Lung (tissue), 12 donors: ENCODE measurements around the gene UBE2B. TPM values are rescaled to one million over a fixed set of nuclear protein-coding genes. Genes with fewer than 3 reads are reported as not detected.
"Not testable (repeated sequence)": the region's sequence is repeated elsewhere in the genome, so short reads cannot be mapped to it uniquely, and the experiment has no call there.

Experiments used
- ATAC-seq: fragments of 200-7000 bp; cut with Tn5 transposase; one replicate; pipeline ENCODE4 v1.9.1; 2020; ENCODE audit warnings: moderate number of reproducible peaks; ENCODE audit not compliant: insufficient read depth, low FRiP score
- DNase-seq, 3 donors: peaks; one replicate each; pipeline ENCODE4 v3.0.0-alpha.2; 2013 to 2017
- H3K27ac ChIP-seq, 2 donors: one replicate each; pipeline ENCODE4 v1.5.1; 2013; ENCODE audit warnings: mild to moderate bottlenecking in 2 of 2, moderate library complexity in 2 of 2, control low read depth in 1 of 2, inconsistent platforms in 1 of 2, low read depth in 1 of 2, low read length in 1 of 2
- H3K27me3 ChIP-seq, 3 donors: one replicate each; pipeline ENCODE4 v1.5.1; 2013; ENCODE audit warnings: low read length in 2 of 3; ENCODE audit not compliant: control insufficient read depth in 3 of 3, insufficient read depth in 3 of 3
- H3K36me3 ChIP-seq, 4 donors: one replicate each; pipeline ENCODE4 v1.5.1; 2013; ENCODE audit warnings: low read length in 4 of 4, mild to moderate bottlenecking in 1 of 4, moderate library complexity in 1 of 4; ENCODE audit not compliant: control insufficient read depth in 4 of 4, insufficient read depth in 4 of 4
- H3K4me1 ChIP-seq, 5 donors: one replicate each; pipeline ENCODE4 v1.5.1; 2013; ENCODE audit warnings: low read length in 5 of 5, mild to moderate bottlenecking in 2 of 5, moderate library complexity in 1 of 5; ENCODE audit not compliant: control insufficient read depth in 5 of 5, insufficient read depth in 5 of 5
- H3K4me3 ChIP-seq: one replicate; pipeline ENCODE4 v1.5.1; 2013; ENCODE audit warnings: mild to moderate bottlenecking, control low read depth, moderate library complexity
- H3K9ac ChIP-seq, 2 donors: one replicate each; pipeline ENCODE4 v1.5.1; 2013; ENCODE audit warnings: low read length in 2 of 2, control low read depth in 1 of 2; ENCODE audit not compliant: insufficient read depth in 1 of 2
- H3K9me3 ChIP-seq, 4 donors: one replicate each; pipeline ENCODE4 v1.5.1; 2013; ENCODE audit warnings: low read length in 3 of 4, mild to moderate bottlenecking in 1 of 4, moderate library complexity in 1 of 4; ENCODE audit not compliant: control insufficient read depth in 4 of 4, insufficient read depth in 3 of 4
- CTCF ChIP-seq: IDR thresholded peaks from 2 replicates; pipeline ENCODE4 v1.5.1; 2012; ENCODE audit warnings: mild to moderate bottlenecking; ENCODE audit errors: control extremely low read depth, extremely low read depth
- WGBS, 2 donors: extraction: QIAGEN DNeasy Blood & Tissue Kit; methylation state at CpG; one replicate each; pipeline ENCODE4 v1.1.7; 2013; 5-methylcytosine and 5-hydroxymethylcytosine counted together
- polyA plus RNA-seq, 2 donors: library from polyadenylated mRNA; stranded (reverse); fragments of 200-250 nt; gene quantifications; one replicate each; pipeline ENCODE4 v1.2.1, GENCODE V29; 2013
- total RNA-seq, 2 donors: library from RNA; depleted of rRNA in 1 of 2; stranded (reverse); fragments of >200 nt in 1 of 2; gene quantifications; one replicate each; pipeline ENCODE4 v1.2.1, GENCODE V29; 2014 to 2021
- donor health status: control.
- donor health status: control.
- donor health status: Bipolar disorder and iron deficiency.
- donor health status: healthy.
- donor health status: DM: yes; HTN: yes; CAD: no.

UBE2B gene
- total and polyA plus RNA-seq, 4 donors: 75.1 to 119 (median 100) TPM

GRCh38 chr5:134374232-134374631, 2.9 kb downstream of the UBE2B start:
- no peaks in the 10 kb centered on the region for H3K9me3 ChIP-seq
- H3K4me1 ChIP-seq: peaks cover 0 to 18% (median 9%) of the 10 kb centered on the region in 5 donors
- WGBS, 2 donors: 76 to 85% methylated on average over 3 of the region's 3 CpGs
- no peak for TF ChIP-seq CTCF
- no peak for DNase-seq
- no peaks in the 10 kb centered on the region for H3K27me3 ChIP-seq
- no peak overlapping the region for H3K4me3 ChIP-seq
- H3K27ac ChIP-seq: no peak overlapping the region
- H3K36me3 ChIP-seq: peaks cover 0 to 9% (median 3%) of the 10 kb centered on the region in 4 donors
- ATAC-seq: no peak
- H3K9ac ChIP-seq: no peak overlapping the region

GRCh38 chr5:134380346-134380745, 9.0 kb downstream of the UBE2B start:
- no peak for ATAC-seq
- no peak for DNase-seq
- Histone ChIP-seq H3K9ac (no peak overlapping the region), H3K27me3 (no peaks in the 10 kb centered on the region), H3K4me3 (no peak overlapping the region), H3K4me1 (no peaks in the 10 kb centered on the region), H3K27ac (no peak overlapping the region), H3K9me3 (no peaks in the 10 kb centered on the region), H3K36me3 (peaks cover 13 to 41% (median 24%) of the 10 kb centered on the region in 4 donors)
- 85 to 88% methylated on average over 5 of the region's 5 CpGs for WGBS, 2 donors
- TF ChIP-seq CTCF: no peak

DNA sequence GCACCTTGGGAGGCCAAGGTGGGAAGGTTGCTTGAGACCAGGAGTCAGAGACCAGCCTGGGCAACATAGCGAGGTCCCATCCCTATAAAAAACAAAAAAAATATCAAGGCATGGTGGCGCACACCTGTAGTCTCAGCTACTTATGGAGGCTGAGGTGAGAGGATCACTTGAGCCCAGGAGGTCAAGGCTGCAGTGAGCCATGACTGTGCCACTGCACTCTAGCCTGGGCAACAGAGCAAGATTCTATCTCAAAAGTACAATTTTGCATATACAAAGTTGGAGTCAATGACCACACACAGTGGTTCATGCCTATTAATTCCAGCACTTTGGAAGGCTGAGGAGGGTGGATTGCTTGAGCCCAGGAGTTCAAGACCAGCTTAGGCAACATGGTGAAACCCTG, 10.8 kb downstream of the UBE2B start:
- WGBS, 2 donors: 96 to 100% methylated on average over 2 of the region's 2 CpGs
- not testable (repeated sequence) for H3K27ac ChIP-seq, H3K9ac ChIP-seq, DNase-seq, H3K4me3 ChIP-seq, ATAC-seq, H3K9me3 ChIP-seq, H3K27me3 ChIP-seq, H3K4me1 ChIP-seq
- H3K36me3 ChIP-seq: peaks cover 13 to 41% (median 22%) of the 10 kb centered on the region in 4 donors

- Histone ChIP-seq H3K9ac (no peak overlapping the region), H3K9me3 (no peaks in the 10 kb centered on the region), H3K4me1 (no peaks in the 10 kb centered on the region), H3K27me3 (no peaks in the 10 kb centered on the region), H3K4me3 (no peak overlapping the region), H3K27ac (no peak overlapping the region), H3K36me3 (peaks cover 20 to 45% (median 29%) of the 10 kb centered on the region in 4 donors)
- 82 to 85% methylated on average over 4 of the region's 4 CpGs for WGBS, 2 donors
- no peak for ATAC-seq
- no peak for DNase-seq
- TF ChIP-seq CTCF: no peak
Observed at GRCh38 chr5:134383980-134384697, 12.8 kb downstream of the UBE2B start.
